LNCAP (cell line): Measurements from ENCODE around the gene NUP210.

Experiments used
- TF ChIP-seq, protein P1 (sequence below): fragments of 450-650 bp; IDR thresholded peaks from 2 replicates; pipeline ENCODE4 v1.5.1; 2017; ENCODE audit warnings: mild to moderate bottlenecking

NUP210 gene

DNA sequence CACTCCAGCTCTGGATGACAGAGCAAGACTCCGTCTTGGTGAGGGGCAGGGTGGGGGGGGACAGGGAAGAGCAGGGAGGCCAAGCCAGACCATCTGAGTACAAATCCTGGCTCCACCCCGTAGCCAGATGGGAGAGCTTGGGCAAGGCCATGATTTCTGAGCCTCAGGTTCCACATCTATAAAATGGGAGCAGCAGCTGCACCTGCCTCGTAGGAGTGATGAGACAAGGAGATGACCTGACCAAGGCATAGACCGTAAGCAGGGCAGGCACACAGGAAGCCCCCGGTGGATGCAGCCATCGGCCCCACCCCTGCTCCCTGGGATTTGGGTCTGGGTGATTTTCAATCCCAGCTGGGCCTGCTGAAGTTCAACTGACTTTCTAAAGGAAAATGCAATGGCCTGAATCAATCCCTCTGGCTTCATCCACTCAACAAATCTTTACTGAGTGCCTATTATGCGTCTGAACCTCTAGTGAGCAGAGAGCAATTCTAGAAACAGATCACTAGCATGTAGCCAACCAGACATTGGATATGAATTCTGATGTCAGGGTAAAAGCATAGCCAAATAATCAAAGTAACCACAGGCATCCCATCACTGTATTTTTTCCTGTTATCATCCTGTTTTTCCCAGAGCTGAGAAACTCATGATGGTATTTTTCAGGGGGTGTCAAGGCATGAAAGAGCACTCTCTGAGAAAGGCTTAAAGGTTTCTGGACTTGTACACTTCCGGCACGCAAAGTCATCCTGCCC, 141.2 kb downstream of the NUP210 start:
- TF ChIP-seq, protein P1, sequence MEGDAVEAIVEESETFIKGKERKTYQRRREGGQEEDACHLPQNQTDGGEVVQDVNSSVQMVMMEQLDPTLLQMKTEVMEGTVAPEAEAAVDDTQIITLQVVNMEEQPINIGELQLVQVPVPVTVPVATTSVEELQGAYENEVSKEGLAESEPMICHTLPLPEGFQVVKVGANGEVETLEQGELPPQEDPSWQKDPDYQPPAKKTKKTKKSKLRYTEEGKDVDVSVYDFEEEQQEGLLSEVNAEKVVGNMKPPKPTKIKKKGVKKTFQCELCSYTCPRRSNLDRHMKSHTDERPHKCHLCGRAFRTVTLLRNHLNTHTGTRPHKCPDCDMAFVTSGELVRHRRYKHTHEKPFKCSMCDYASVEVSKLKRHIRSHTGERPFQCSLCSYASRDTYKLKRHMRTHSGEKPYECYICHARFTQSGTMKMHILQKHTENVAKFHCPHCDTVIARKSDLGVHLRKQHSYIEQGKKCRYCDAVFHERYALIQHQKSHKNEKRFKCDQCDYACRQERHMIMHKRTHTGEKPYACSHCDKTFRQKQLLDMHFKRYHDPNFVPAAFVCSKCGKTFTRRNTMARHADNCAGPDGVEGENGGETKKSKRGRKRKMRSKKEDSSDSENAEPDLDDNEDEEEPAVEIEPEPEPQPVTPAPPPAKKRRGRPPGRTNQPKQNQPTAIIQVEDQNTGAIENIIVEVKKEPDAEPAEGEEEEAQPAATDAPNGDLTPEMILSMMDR = no peak

DNA sequence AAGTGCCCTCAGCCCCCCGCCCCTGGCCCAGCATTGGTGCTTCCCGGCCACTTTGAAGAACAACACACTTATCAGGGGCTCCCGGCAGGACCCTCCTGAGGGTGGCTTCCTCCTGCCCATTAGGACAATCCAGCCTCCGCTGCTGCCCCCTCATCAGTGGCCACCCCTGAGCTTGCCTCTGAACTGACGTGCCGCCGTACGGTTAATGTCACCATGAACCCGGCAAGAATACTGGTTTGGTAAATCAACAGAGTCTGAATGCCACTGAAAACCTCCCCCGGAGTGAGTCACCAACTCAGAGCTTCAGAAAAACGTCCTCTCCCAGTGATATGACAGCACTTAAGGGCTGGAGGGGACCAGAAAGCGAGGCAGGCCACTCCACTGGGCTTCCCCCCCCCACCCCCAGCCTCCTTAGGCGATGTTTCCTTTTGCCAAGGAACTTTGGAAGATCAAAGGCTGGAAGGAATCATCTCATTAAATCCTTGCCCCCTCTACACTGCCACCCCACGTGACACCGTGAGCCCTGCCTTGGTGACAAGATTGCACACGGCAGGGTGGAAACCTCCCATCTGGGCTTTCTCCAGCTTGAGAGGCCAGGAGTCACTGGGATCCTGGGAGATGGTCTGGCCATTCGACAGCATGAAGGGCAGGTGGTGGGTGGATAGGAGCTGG, 142.1 kb downstream of the NUP210 start:
- TF ChIP-seq, protein P1 = no peak

DNA sequence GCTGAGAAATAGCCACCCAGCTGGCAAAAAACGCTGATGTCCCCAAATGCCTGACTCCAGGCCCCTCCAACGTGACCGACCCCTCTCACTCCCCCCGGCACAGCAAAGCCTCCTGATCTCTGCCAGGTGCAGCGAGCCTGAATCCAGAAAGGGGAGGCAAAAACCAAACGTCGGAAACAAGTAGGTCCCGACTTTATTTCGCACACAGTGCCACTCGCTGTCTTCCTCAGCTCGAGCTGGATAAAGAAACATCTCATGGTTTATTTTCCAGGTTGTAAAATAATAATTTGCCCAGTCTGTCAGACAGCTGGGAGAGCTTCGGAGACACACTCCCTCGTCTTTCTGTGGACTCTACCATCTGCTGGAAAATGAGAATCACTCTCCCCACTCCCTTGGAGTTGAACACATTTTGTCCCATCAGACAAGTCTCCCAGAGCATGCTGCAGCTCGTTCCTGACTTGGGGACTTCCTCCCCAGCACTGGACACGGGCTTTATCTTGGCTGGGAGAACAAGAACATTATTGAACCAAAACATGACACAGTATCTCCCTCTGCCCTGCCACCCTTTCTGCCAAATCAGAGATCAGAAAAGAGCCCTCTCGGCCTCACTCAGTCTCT, 142.8 kb downstream of the NUP210 start:
- TF ChIP-seq, protein P1 = no peak

DNA sequence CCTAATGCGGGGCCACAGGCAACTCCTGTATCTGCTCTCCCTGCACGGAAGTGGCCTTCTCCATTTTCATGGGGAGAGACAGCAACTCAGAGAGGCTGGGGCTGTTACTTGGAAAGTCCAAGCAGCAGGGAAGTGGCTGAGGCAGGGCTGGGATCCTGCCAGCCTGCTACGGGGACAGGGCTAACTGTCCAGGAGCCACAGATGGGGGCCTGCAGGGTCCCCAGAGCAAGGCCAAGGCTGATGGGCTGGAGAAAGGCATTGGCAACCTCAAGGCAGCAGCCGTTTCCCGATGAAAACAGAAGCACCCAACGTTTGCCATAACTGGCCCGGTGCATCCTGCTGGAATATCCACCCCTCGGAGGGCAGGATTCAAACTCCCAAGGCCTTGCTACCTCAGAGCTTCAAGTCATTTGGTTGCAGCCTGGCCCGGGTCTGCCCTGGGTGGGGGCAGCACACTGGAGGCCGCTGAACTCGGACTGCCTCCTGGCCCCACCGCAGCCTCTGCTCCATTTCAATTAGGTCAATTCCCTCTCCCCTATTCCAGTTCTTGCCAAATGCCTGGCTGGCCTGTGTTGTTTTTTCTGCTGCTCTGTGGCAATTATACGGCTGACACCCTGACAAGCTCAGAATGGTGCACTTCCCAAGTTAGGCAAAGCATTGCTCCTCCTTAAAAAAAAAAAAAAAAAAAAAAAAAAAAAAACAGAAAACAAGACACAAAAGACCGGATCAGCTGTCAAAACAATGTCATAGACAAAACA, 143.5 kb downstream of the NUP210 start:
- TF ChIP-seq, protein P1 = no peak

DNA sequence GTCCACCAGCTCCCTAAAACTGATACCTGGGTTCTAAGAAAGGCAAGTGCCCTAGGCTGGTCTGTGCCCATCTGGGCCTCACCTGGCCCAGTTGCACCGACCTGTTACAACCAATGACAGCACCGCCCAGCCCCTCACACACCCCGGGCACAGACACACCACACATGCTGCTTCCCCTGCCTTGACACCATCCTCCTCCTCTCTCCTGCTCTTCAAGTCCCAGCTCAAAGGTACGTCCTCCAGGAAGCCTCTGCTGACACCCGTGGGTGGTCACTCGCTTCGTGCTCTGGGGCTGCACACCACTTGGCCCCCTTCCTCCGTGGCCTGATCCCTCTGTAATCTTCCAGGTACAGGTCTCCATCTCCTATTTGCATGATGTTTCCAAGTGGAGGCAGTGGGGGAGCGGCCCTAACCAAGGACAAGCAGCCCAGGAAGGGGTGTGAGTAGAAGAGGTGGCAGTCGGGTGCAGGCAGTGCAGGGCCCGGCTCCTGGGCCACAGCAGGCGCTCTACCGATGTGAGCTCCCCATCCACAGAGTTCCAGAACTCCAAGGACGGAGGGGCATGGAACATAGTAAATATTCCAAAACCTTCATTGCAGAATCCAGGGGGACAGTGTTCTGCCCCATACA, 144.6 kb downstream of the NUP210 start:
- TF ChIP-seq, protein P1 = no peak

DNA sequence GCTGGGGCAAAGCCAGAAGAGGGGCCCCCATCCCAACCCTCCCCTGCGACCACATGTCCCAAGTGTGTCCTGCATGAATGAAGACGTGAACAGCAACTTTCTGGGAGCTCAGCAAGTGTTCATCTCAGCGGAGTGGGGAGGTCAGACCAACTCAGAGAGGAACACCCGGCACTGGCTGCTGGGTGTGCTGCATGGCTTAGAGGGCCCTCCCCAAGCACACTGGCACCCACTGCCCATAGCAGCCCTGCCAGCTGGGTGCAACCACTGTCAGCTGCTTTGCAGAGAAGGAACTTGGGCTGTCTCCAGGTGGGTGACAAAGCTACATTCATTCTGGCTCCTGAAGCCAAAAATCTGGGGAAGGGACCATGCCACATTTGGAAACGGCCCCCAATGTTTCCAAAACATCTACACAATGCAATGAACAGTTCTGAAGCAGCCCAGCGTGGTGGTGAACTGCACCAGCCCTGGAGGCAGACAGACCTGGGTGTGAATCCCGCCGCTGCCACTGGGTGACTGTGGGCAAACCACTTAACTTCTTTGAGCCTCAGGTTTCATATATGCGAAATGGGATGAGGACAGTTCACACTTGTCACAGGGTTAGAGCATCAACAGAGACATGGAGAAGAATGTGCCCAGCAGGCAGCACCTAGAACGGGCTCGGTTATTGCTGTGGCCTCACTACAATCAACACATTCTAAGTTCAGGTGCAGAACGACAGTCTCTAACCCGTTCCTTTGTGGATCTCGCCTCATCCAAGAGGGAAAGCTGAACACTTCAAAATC, 145.4 kb downstream of the NUP210 start:
- TF ChIP-seq, protein P1 = no peak
